OCI-LY7 (cell line): ENCODE measurements around the gene LGR5. TPM values are rescaled to one million over a fixed set of nuclear protein-coding genes. Genes with fewer than 3 reads are reported as not detected.

ENCODE experiments used
- BruUV-seq: library from RNA; stranded (reverse); fragments of 400-500 nt; replicated peaks from 2 replicates; lab custom pipeline; 2021; lab: Mats Ljungman, UMichigan
- CTCF ChIA-PET: fragments of 300-600 bp; sonication (Branson Sonifier 250); formaldehyde crosslinking; loops from one replicate; lab custom pipeline; 2022; ENCODE audit warnings: antibody characterized with exemption; ENCODE audit not compliant: unreplicated experiment; lab: Charles Lee
- POLR2A ChIA-PET: fragments of 300-600 bp; sonication (Branson Sonifier 250); formaldehyde crosslinking; loops from one replicate; lab custom pipeline; 2022; ENCODE audit warnings: antibody characterized with exemption; lab: Charles Lee
- DNase-seq: peaks from one replicate; pipeline ENCODE4 v3.0.0-alpha.2; 2015; ENCODE audit warnings: low spot score
- H2AFZ ChIP-seq: fragments of 200-600 bp; sonication (generic), shearing (Covaris generic); 2 replicates; pipeline ENCODE4 v1.6.1; 2014; ENCODE audit warnings: mild to moderate bottlenecking, antibody characterized with exemption, low read length, moderate library complexity
- H3K27ac ChIP-seq: fragments of 200-600 bp; sonication (generic); 2 replicates; pipeline ENCODE4 v1.5.1; 2014; ENCODE audit warnings: mixed run types, low read depth, mild to moderate bottlenecking, moderate library complexity, low read length, inconsistent platforms; ENCODE audit not compliant: poor library complexity, severe bottlenecking
- H3K36me3 ChIP-seq: fragments of 200-600 bp; sonication (generic); 2 replicates; pipeline ENCODE4 v1.6.1; 2014; ENCODE audit warnings: mild to moderate bottlenecking, antibody characterized with exemption, low read length, moderate library complexity, mixed read lengths; ENCODE audit not compliant: insufficient read depth
- H3K4me1 ChIP-seq: fragments of 200-600 bp; sonication (generic); 2 replicates; pipeline ENCODE4 v1.5.1; 2014; ENCODE audit warnings: mild to moderate bottlenecking, low read length; ENCODE audit not compliant: insufficient read depth, poor library complexity, severe bottlenecking
- H3K4me2 ChIP-seq: fragments of 200-600 bp; sonication (generic); 2 replicates; pipeline ENCODE4 v1.6.1; 2014; ENCODE audit warnings: mild to moderate bottlenecking, low read length
- H3K4me3 ChIP-seq: fragments of 200-600 bp; sonication (generic); 2 replicates; pipeline ENCODE4 v1.5.1; 2014; ENCODE audit warnings: mild to moderate bottlenecking, low read depth, low read length; ENCODE audit not compliant: poor library complexity, severe bottlenecking
- H3K79me2 ChIP-seq: fragments of 200-600 bp; sonication (generic); 2 replicates; pipeline ENCODE4 v1.6.1; 2016; ENCODE audit warnings: low read depth, mild to moderate bottlenecking, low read length, moderate library complexity, mixed read lengths; ENCODE audit not compliant: insufficient read depth
- H3K9me2 ChIP-seq: fragments of 200-600 bp; sonication (generic); 2 replicates; pipeline ENCODE4 v1.6.1; 2016; ENCODE audit warnings: mild to moderate bottlenecking, low read length, mixed read lengths; ENCODE audit not compliant: insufficient read depth
- H3K9me3 ChIP-seq: fragments of 200-600 bp; sonication (generic); 2 replicates; pipeline ENCODE4 v1.6.1; 2014; ENCODE audit warnings: mild to moderate bottlenecking, mixed run types, low read length, mixed read lengths
- H4K20me1 ChIP-seq: fragments of 200-600 bp; sonication (generic); 2 replicates; pipeline ENCODE4 v1.6.1; 2014; ENCODE audit warnings: mild to moderate bottlenecking, antibody characterized with exemption, low read length, moderate library complexity, mixed read lengths; ENCODE audit not compliant: insufficient read depth
- CTCF ChIP-seq: fragments of 200-600 bp; sonication (generic); conservative IDR thresholded peaks from 2 replicates; pipeline ENCODE4 v1.5.1; 2014; ENCODE audit warnings: mild to moderate bottlenecking, antibody characterized with exemption, low read length, moderate library complexity, mixed read lengths
- EZH2phosphoT487 ChIP-seq: fragments of 200-600 bp; sonication (generic); IDR thresholded peaks from 2 replicates; pipeline ENCODE4 v1.6.1; 2018; ENCODE audit warnings: low read depth, borderline replicate concordance, mild to moderate bottlenecking, mixed run types, antibody characterized with exemption, low read length, moderate library complexity, mixed read lengths
- intact Hi-C: fragments of 100-400 bp; cut with micrococcal nuclease; formaldehyde crosslinking; loops from one replicate; pipeline ENCODE4 v1.10.0; 2022; ENCODE audit not compliant: unreplicated experiment
- total RNA-seq, 2 experiments: library from RNA; depleted of rRNA in 1 of 2; stranded (reverse); fragments of >200 nt in 1 of 2; shearing (Covaris generic) in 1 of 2; gene quantifications; 2 replicates each; pipeline ENCODE4 v1.2.3, GENCODE V29; 2014 to 2022

Gene LGR5
- total RNA-seq, 2 experiments from 2014 or later, result 0.51 TPM; not detected in 1

GRCh38 chr12:71432936-71433335, 6.7 kb upstream of the LGR5 start:
- POLR2A ChIA-PET, result no interaction called here
- CTCF ChIA-PET, result no interaction called here
- no peak for TF ChIP-seq CTCF
- no peak for TF ChIP-seq EZH2phosphoT487
- no peak for DNase-seq
- no peak overlapping the region for H3K4me2 ChIP-seq
- no peaks in the 10 kb centered on the region for H3K9me2 ChIP-seq
- H3K9me3 ChIP-seq, result 0 out of 2 replicates have a peak, but pooled peaks cover 4% of the 10 kb centered on the region
- no peak overlapping the region for H3K27ac ChIP-seq
- no peak overlapping the region for H3K4me3 ChIP-seq
- no peaks in the 10 kb centered on the region for H4K20me1 ChIP-seq
- no peak overlapping the region for H2AFZ ChIP-seq
- no peaks in the 10 kb centered on the region for H3K36me3 ChIP-seq
- intact Hi-C loops, result no loop called here
- no peaks in the 10 kb centered on the region for H3K4me1 ChIP-seq
- H3K79me2 ChIP-seq, result no peaks in the 10 kb centered on the region
- BruUV-seq, result no TSS peak

GRCh38 chr12:71436696-71437095, 2.9 kb upstream of the LGR5 start:
- TF ChIP-seq CTCF (no peak), EZH2phosphoT487 (no peak)
- H3K9me3 ChIP-seq, result 0 out of 2 replicates have a peak, but pooled peaks cover 4% of the 10 kb centered on the region
- no peaks in the 10 kb centered on the region for H4K20me1 ChIP-seq
- no peak overlapping the region for H3K4me3 ChIP-seq
- no peak for DNase-seq
- no peaks in the 10 kb centered on the region for H3K9me2 ChIP-seq
- H3K4me1 ChIP-seq, result no peaks in the 10 kb centered on the region
- ChIA-PET POLR2A (no interaction called here), CTCF (no interaction called here)
- H3K79me2 ChIP-seq, result no peaks in the 10 kb centered on the region
- no TSS peak for BruUV-seq
- intact Hi-C loops, result no loop called here
- no peak overlapping the region for H2AFZ ChIP-seq
- H3K4me2 ChIP-seq, result no peak overlapping the region
- H3K27ac ChIP-seq, result no peak overlapping the region
- no peaks in the 10 kb centered on the region for H3K36me3 ChIP-seq

DNA sequence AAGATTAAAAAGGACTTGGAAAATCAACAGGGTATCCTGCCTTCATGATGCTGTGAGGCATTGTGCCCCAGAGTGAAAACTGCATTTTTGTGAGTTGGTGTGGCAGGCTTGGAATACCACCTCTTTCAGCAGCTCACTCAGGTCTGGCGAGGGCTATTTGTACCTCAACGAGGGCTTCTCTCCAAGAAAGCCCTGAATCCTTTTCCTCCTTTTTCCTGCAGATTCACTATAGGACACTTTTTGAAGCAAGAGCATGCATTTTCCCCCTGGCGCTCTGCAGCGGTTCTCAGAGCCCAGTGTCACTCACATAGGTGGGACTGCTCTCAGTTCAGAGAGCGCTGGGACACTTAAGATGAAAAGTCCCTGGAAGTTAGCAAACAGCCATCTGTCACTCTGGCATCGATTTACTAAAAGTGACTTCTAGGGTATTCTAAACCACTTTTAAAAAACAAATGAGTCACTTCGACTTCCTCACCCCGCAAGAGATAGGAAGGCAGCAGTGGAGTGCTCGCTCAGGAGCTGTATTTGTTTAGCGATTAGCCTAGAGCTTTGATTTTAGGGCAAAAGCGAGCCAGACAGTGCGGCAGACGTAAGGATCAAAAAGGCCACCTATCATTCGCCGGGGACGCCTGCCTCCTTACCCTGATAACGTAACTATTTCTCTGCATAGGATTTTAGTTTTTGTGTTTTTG, 782 bp upstream of the LGR5 start:
- Histone ChIP-seq H4K20me1 (no peaks in the 10 kb centered on the region), H3K4me2 (no peak overlapping the region), H3K4me1 (no peaks in the 10 kb centered on the region), H3K79me2 (no peaks in the 10 kb centered on the region), H3K9me2 (no peaks in the 10 kb centered on the region), H3K4me3 (no peak overlapping the region), H2AFZ (no peak overlapping the region), H3K27ac (no peak overlapping the region), H3K36me3 (no peaks in the 10 kb centered on the region), H3K9me3 (0 out of 2 replicates have a peak, but pooled peaks cover 4% of the 10 kb centered on the region)
- TF ChIP-seq CTCF (no peak), EZH2phosphoT487 (no peak)
- intact Hi-C loops, result no loop called here
- POLR2A ChIA-PET, result interaction anchor here (0.7 kb wide), 1 partner anchor 410 kb away, joined by 3 read pairs; no protein-coding TSS in a partner anchor
- CTCF ChIA-PET, result no interaction called here
- DNase-seq, result no peak
- no TSS peak for BruUV-seq
